ENCODE measurements around the gene MZT2A.
"Not testable (repeated sequence)": the region's sequence is repeated elsewhere in the genome, so short reads cannot be mapped to it uniquely, and the experiment has no call there.

- not testable (repeated sequence) for TF ChIP-seq CTCF, POLR2A (IDR thresholded peaks at IDR 0.05)
Measured at GRCh38 chr2:131528981-131529863, 37.0 kb upstream of the MZT2A start.

All from uterus (tissue), 2 donors.